ENCODE measurements around the gene ZNF354C.

The ZNF354C gene

GRCh38 chr5:179128976-179129375, 68.8 kb downstream of the ZNF354C start:
- H3K4me3 Mint-ChIP-seq: no peak overlapping the region
- H3K27me3 Mint-ChIP-seq: no peaks in the 10 kb centered on the region
- DNase-seq: no peak
- no peaks in the 10 kb centered on the region for H3K4me1 Mint-ChIP-seq
- CTCF ChIA-PET: no interaction called here
- no peaks in the 10 kb centered on the region for H3K36me3 Mint-ChIP-seq
- H3K27ac Mint-ChIP-seq: no peak overlapping the region
- H3K9me3 Mint-ChIP-seq: peaks cover 6% of the 10 kb centered on the region

DNA sequence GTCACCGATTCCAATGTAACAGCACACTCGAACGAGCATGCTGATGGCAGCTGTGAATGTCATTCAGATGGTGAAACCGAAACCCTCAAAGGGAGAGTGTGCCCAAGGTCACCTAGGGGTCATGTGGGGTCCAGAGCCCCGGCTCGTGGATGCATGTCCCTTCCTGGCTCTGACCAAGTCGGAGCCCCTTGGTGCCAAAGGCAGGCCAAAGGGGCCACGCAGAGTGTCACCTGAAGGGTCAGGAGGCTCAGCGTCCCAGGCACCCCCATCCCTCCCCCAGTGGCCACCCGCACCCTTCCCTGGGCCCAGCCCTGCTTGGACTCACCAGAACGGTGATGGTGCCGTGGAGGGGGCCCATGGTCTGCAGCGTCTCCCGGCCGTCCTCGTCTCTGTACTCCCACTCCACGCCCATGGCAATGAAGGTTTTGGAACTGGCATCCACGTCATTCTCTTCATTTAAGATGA, 69.5 kb downstream of the ZNF354C start:
- Mint-ChIP-seq H3K36me3 (no peaks in the 10 kb centered on the region), H3K27ac (no peak overlapping the region), H3K4me1 (no peaks in the 10 kb centered on the region), H3K4me3 (no peak overlapping the region), H3K9me3 (peaks cover 8% of the 10 kb centered on the region), H3K27me3 (no peaks in the 10 kb centered on the region)
- CTCF ChIA-PET: no interaction called here
- no peak for DNase-seq

DNA sequence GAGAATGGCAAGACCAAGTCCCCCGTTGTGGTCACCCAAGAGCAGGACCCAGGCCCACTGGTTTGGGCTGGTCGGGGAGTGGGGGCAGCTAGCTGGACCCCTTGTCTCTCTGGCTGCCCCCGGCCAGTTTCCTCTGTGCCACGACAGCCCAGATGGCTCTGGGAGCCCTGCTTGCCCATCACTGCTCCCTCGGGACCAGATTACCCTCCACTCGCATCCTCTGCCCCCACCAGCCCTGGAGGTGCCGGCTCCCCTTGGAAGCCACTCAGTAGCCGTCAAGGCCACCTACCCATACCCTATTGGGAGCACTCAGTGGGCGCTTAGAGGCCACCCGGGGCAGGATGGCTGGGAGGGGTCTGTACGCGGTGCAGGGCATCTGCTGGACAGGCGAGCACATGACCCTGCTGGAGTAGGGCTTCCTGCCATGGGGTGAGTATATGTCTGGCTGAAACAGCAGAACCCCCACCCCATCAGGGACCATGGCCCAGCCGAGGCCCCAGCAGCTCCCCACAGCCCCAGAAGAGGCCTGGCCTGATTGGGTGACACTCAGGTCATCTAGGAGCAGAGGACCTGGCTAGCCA, 70.0 kb downstream of the ZNF354C start:
- Mint-ChIP-seq H3K9me3 (peaks cover 10% of the 10 kb centered on the region), H3K4me1 (no peaks in the 10 kb centered on the region), H3K27ac (no peak overlapping the region), H3K27me3 (no peaks in the 10 kb centered on the region), H3K4me3 (no peak overlapping the region), H3K36me3 (no peaks in the 10 kb centered on the region)
- CTCF ChIA-PET: no interaction called here
- DNase-seq: no peak

DNA sequence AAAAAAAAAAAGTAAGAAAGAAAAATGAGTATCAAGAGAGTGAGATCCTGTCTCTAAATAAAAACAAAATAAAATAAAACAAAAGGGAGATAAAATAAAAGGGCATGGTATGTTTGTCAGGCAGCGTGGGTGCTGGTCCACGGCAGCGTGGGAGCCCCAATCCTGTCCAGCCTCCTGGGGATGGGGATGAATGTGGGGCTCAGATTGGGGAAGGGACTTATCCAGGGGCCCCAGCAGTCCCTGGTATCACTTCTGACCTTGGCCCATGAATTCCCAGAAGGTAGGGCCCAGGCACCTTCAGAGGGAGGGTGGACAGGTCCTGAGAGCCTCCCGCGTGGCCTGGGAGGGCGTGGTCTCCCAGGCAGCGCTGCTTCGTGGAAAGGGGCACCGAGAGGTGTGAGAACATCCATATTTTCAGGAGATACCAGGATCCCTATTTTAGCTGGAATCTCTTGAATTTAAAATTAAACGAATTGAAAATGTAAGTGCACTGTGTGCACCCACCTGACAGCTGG, 71.2 kb downstream of the ZNF354C start:
- peaks cover 11% of the 10 kb centered on the region for H3K9me3 Mint-ChIP-seq
- CTCF ChIA-PET: no interaction called here
- no peak overlapping the region for H3K4me3 Mint-ChIP-seq

DNA sequence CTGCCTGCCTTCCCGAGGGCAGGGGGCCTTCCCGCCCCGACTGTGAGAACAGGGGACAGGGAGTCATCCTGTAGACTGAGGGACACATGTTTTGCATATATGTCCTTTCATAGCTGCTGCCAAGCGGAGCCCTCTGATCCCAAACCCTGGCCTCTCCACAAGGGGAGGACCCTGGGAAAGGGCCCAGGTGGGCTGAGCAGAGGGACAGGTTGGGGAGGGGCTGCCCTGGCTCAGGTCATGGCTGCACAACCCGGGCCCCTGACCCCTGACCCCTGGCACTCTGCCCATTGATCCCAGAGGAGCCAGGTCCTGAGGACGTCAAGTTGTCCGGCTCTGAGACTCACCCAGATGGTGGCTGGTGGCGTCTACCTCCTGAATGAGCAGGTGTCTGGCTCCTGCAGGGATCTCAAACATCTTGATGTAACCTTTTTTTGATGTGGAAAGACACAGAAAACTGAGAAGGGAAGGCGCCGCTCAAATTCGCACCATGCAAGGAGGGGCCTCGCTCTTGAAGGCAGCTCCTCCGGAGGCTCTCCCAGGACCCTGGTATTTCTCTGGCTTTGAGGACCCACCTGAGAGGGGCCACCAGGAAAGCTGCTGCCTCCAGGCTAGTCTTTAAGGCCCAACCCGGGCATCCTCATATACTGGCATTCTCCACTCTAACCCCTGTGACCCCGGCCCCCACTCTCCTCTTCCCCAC, 71.9 kb downstream of the ZNF354C start:
- no peak overlapping the region for H3K27ac Mint-ChIP-seq
- CTCF ChIA-PET: no interaction called here

More for the DNA sequence above, 71.2 kb downstream of the ZNF354C start:
- Mint-ChIP-seq H3K27me3 (no peaks in the 10 kb centered on the region), H3K36me3 (no peaks in the 10 kb centered on the region), H3K4me1 (no peaks in the 10 kb centered on the region), H3K27ac (no peak overlapping the region)
- no peak for DNase-seq

DNA sequence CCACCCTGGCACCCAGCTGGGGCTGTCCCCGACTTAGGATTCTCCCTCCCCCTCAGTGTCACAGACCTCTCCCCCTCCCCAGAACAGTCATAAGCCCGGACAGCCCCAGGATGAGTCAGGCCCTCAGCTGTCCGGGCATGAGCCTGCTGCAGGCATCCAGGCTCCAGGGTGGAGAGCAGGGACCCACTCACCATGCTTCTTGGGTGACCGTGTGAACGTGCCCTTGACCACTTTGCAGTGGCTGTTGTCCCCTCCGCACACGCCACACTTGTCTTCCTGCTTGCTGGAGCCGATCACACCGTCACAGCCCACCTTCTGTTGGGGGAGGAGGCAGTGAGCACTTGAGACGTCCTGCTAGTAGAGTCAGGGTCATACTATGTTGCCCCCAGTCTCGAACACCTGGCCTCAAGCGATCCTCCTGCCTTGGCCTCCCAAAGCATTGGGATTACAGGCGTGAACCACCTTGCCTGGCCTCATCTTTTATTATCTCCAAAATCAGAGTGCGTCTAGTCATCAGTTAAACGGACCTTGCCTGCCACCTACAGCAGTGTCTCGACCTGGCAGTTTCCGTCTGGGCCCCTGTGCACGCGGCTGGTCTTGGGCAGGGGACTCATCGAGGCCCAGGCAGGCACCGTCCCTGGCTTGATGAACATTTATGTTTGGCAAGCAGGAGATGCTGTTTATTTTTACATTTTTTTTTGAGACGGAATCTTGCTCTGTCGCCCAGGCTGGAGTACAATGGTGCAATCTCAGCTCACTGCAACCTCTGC, 72.6 kb downstream of the ZNF354C start:
- H3K27me3 Mint-ChIP-seq: no peaks in the 10 kb centered on the region
- DNase-seq: no peak
- CTCF ChIA-PET: no interaction called here
- peaks cover 11% of the 10 kb centered on the region for H3K9me3 Mint-ChIP-seq
- no peak overlapping the region for H3K27ac Mint-ChIP-seq
- no peaks in the 10 kb centered on the region for H3K36me3 Mint-ChIP-seq
- H3K4me1 Mint-ChIP-seq: no peaks in the 10 kb centered on the region
- no peak overlapping the region for H3K4me3 Mint-ChIP-seq

More for the DNA sequence above, 71.9 kb downstream of the ZNF354C start:
- H3K27me3 Mint-ChIP-seq: no peaks in the 10 kb centered on the region
- peaks cover 11% of the 10 kb centered on the region for H3K9me3 Mint-ChIP-seq
- DNase-seq: no peak
- no peaks in the 10 kb centered on the region for H3K36me3 Mint-ChIP-seq
- no peak overlapping the region for H3K4me3 Mint-ChIP-seq
- no peaks in the 10 kb centered on the region for H3K4me1 Mint-ChIP-seq
